Neural progenitor cell (in vitro differentiated cells): Measurements from ENCODE around the gene GNG12. TPM values are rescaled to one million over a fixed set of nuclear protein-coding genes. Genes with fewer than 3 reads are reported as not detected.

ENCODE experiments used
- DNase-seq: peaks from one replicate; pipeline ENCODE4 v3.0.0-alpha.2; 2016; ENCODE audit warnings: low spot score
- H2AFZ ChIP-seq: fragments of 200-600 bp; sonication (generic); replicated peaks from 2 replicates; pipeline ENCODE4 v1.6.1; 2016; ENCODE audit warnings: antibody characterized with exemption
- H3F3A ChIP-seq: fragments of 200-600 bp; sonication (generic); 2 replicates; pipeline ENCODE4 v1.6.1; 2016; ENCODE audit warnings: antibody characterized with exemption, low read depth
- H3K27ac ChIP-seq: fragments of 200-600 bp; sonication (generic); 2 replicates; pipeline ENCODE4 v1.5.1; 2016; ENCODE audit warnings: mild to moderate bottlenecking
- H3K27me3 ChIP-seq: fragments of 200-600 bp; sonication (generic); 2 replicates; pipeline ENCODE4 v1.6.1; 2016; ENCODE audit warnings: mild to moderate bottlenecking, moderate library complexity
- H3K36me3 ChIP-seq: fragments of 200-600 bp; sonication (generic); 2 replicates; pipeline ENCODE4 v1.5.1; 2016
- H3K4me1 ChIP-seq: fragments of 200-600 bp; sonication (generic); 2 replicates; pipeline ENCODE4 v1.6.1; 2016; ENCODE audit warnings: mixed run types
- H3K4me2 ChIP-seq: fragments of 200-600 bp; sonication (generic); 2 replicates; pipeline ENCODE4 v1.6.1; 2016
- H3K4me3 ChIP-seq: fragments of 200-600 bp; sonication (generic); 2 replicates; pipeline ENCODE4 v1.5.1; 2016
- H3K79me2 ChIP-seq: fragments of 200-600 bp; sonication (generic); 2 replicates; pipeline ENCODE4 v1.6.1; 2016; ENCODE audit warnings: low read depth
- H3K9ac ChIP-seq: fragments of 200-600 bp; sonication (generic); 2 replicates; pipeline ENCODE4 v1.6.1; 2016
- H3K9me3 ChIP-seq: fragments of 200-600 bp; sonication (generic); 2 replicates; pipeline ENCODE4 v1.5.1; 2016; ENCODE audit warnings: low read depth
- H4K20me1 ChIP-seq: fragments of 200-600 bp; sonication (generic); 2 replicates; pipeline ENCODE4 v1.6.1; 2016; ENCODE audit warnings: low read depth
- H3K27ac Mint-ChIP-seq: 3 replicates; pipeline ENCODE4 v1.8.0; 2021; ENCODE audit warnings: mixed read lengths
- H3K27me3 Mint-ChIP-seq: 2 replicates; pipeline ENCODE4 v1.8.0; 2022; ENCODE audit warnings: low read depth, mild to moderate bottlenecking, inconsistent platforms, moderate library complexity, mixed read lengths; ENCODE audit not compliant: insufficient read depth
- H3K36me3 Mint-ChIP-seq: 3 replicates; pipeline ENCODE4 v1.8.0; 2021; ENCODE audit warnings: mixed read lengths
- H3K4me1 Mint-ChIP-seq: 3 replicates; pipeline ENCODE4 v1.8.0; 2021; ENCODE audit warnings: mixed read lengths
- H3K4me3 Mint-ChIP-seq: 3 replicates; pipeline ENCODE4 v1.8.0; 2021; ENCODE audit warnings: mild to moderate bottlenecking, moderate library complexity, mixed read lengths
- H3K9me3 Mint-ChIP-seq: 3 replicates; pipeline ENCODE4 v1.8.0; 2020; ENCODE audit warnings: mixed read lengths
- CTCF ChIP-seq: fragments of 200-600 bp; sonication (generic); IDR thresholded peaks from 2 replicates; pipeline ENCODE4 v1.5.1; 2017; ENCODE audit warnings: antibody characterized with exemption, mild to moderate bottlenecking
- EZH2 ChIP-seq: fragments of 200-600 bp; sonication (generic); IDR thresholded peaks from 2 replicates; pipeline ENCODE4 v1.6.1; 2017; ENCODE audit warnings: antibody characterized with exemption, mild to moderate bottlenecking, moderate library complexity
- EZH2phosphoT487 ChIP-seq: fragments of 200-600 bp; sonication (generic); IDR thresholded peaks from 2 replicates; pipeline ENCODE4 v1.6.1; 2017; ENCODE audit warnings: antibody characterized with exemption
- total RNA-seq: library from RNA; depleted of rRNA; stranded (reverse); fragments of >200 nt; gene quantifications from 2 replicates; pipeline ENCODE4 v1.2.3, GENCODE V29; 2015; ENCODE audit warnings: low replicate concordance

The GNG12 gene
- total RNA-seq, 1 donor from 2014 or later = 44.5 TPM

GRCh38 chr1:67711855-67712212, 121.4 kb downstream of the GNG12 start:
- no peaks in the 10 kb centered on the region for H3K9me3 Mint-ChIP-seq
- Histone ChIP-seq H3K4me3 (no peak overlapping the region), H3K4me2 (no peak overlapping the region), H3K9me3 (no peaks in the 10 kb centered on the region), H3K27ac (no peak overlapping the region), H2AFZ (no peak overlapping the region), H3K36me3 (no peaks in the 10 kb centered on the region), H3K4me1 (peaks cover 11% of the 10 kb centered on the region), H3K27me3 (no peaks in the 10 kb centered on the region), H3F3A (no peaks in the 10 kb centered on the region), H3K9ac (no peak overlapping the region), H3K79me2 (no peaks in the 10 kb centered on the region), H4K20me1 (no peaks in the 10 kb centered on the region)
- no peaks in the 10 kb centered on the region for H3K36me3 Mint-ChIP-seq
- DNase-seq = no peak
- H3K27me3 Mint-ChIP-seq = peaks cover 6% of the 10 kb centered on the region
- H3K27ac Mint-ChIP-seq = no peak overlapping the region
- no peak overlapping the region for H3K4me3 Mint-ChIP-seq
- no peak for TF ChIP-seq CTCF
- no peak for TF ChIP-seq EZH2phosphoT487
- no peak for TF ChIP-seq EZH2
- peaks cover 24% of the 10 kb centered on the region for H3K4me1 Mint-ChIP-seq

DNA sequence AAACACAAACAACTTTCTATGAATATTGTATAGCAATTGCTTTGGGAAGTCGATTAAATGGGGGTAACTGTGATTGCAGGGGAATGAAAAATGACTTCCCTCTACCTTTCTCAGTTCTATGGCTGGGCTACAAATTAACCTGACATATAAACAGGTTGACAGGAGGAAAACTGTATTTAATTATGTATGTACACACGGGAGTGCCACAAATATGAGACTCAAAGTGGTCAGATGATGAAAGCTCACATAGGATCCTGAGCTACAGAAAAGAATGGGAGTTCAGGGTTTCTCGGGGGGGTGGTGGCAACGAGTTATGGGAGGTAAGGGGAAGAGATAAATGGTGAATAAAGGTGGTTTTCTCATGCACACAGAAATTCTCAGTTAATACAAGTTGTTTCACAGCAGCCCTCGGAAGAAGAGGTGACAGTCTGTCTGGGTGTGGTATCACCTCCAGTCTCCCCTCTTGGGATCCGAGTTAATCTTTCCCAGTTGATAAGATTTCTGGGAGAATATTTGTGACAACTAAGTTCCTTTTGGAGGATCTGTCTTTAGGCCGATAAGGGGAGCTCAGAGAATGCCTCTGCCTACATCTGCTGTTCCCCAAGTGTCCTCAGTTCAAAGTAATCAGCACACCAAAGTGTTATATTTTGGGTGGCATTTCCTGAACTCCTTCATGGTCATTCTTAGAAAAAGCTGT, 122.0 kb downstream of the GNG12 start:
- H3K27ac ChIP-seq = no peak overlapping the region
- no peak for DNase-seq
- H2AFZ ChIP-seq = no peak overlapping the region
- TF ChIP-seq CTCF = no peak
- no peak for TF ChIP-seq EZH2phosphoT487
- TF ChIP-seq EZH2 = no peak
- H3K27me3 Mint-ChIP-seq = peaks cover 6% of the 10 kb centered on the region
- H3K4me1 ChIP-seq = peaks cover 11% of the 10 kb centered on the region
- H3K27me3 ChIP-seq = no peaks in the 10 kb centered on the region
- no peaks in the 10 kb centered on the region for H3K79me2 ChIP-seq
- no peaks in the 10 kb centered on the region for H3K9me3 ChIP-seq
- no peak overlapping the region for H3K9ac ChIP-seq
- H3K4me2 ChIP-seq = no peak overlapping the region
- H3K4me3 ChIP-seq = no peak overlapping the region
- H3K27ac Mint-ChIP-seq = no peak overlapping the region
- H3K9me3 Mint-ChIP-seq = no peaks in the 10 kb centered on the region
- H3F3A ChIP-seq = no peaks in the 10 kb centered on the region
- no peaks in the 10 kb centered on the region for H3K36me3 ChIP-seq
- no peaks in the 10 kb centered on the region for H3K36me3 Mint-ChIP-seq
- H3K4me1 Mint-ChIP-seq = peaks cover 24% of the 10 kb centered on the region
- H4K20me1 ChIP-seq = no peaks in the 10 kb centered on the region
- no peak overlapping the region for H3K4me3 Mint-ChIP-seq

- H3K4me3 ChIP-seq = no peak overlapping the region
- H4K20me1 ChIP-seq = no peaks in the 10 kb centered on the region
- no peak overlapping the region for H3K4me3 Mint-ChIP-seq
- H2AFZ ChIP-seq = no peak overlapping the region
- TF ChIP-seq EZH2phosphoT487 (no peak), CTCF (no peak), EZH2 (no peak)
- H3K27ac ChIP-seq = no peak overlapping the region
- H3K4me2 ChIP-seq = no peak overlapping the region
- no peaks in the 10 kb centered on the region for H3K9me3 ChIP-seq
- H3K4me1 ChIP-seq = peaks cover 7% of the 10 kb centered on the region
- peaks cover 5% of the 10 kb centered on the region for H3K36me3 Mint-ChIP-seq
- no peak overlapping the region for H3K9ac ChIP-seq
- H3K36me3 ChIP-seq = no peaks in the 10 kb centered on the region
- H3F3A ChIP-seq = no peaks in the 10 kb centered on the region
- no peak overlapping the region for H3K27ac Mint-ChIP-seq
- no peak for DNase-seq
- no peaks in the 10 kb centered on the region for H3K79me2 ChIP-seq
- no peaks in the 10 kb centered on the region for H3K9me3 Mint-ChIP-seq
- peaks cover 6% of the 10 kb centered on the region for H3K27me3 Mint-ChIP-seq
- H3K4me1 Mint-ChIP-seq = peaks cover 21% of the 10 kb centered on the region
- no peaks in the 10 kb centered on the region for H3K27me3 ChIP-seq
These were observed 122.8 kb downstream of the GNG12 start for GRCh38 chr1:67710417-67710816.
